ENCODE data around the gene LEMD2.

Gene LEMD2

DNA sequence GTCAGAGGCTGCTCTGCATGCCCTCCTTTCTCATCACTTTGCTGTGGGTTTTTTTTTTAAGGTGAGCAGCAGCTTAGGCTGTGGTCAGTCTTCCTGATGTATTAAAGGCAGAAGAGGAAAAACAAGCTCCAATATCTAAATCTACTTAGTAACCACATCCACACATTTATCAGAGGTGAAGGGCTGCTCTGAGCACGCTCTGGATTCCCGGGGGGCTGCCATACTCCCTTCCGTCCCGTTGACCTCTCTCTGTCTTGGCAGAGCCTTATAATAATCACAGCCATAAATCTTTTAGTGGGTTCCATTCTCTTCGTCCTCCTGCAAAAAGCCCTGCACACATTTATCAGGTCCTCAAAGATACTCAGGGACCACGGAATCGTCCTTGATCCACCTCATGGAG lies 2.7 kb upstream of the LEMD2 start:
- DNase-seq = no peak

GRCh38 chr6:33790910-33791309 lies 2.0 kb upstream of the LEMD2 start:
- no peak for DNase-seq

DNA sequence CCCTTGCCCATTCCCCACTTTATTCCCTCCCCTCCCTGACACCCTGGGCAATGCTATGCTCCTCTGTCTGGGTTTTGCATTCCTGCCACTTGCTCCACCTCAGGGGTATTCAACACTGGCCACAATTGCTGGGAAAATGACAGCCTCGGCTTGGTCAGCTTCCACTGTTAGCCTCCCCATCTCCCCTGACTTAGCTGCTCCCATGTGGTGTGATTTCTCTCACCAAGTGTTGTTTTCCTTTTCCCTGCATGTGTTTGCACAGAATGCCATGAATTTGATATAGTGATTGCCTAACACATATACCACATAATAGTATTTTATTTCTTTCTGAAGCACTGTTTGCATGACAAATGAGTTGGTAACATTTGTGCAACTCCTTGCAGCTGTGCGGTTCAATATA lies 1.4 kb upstream of the LEMD2 start:
- no peak for DNase-seq

GRCh38 chr6:33789550-33789895 lies 593 bp upstream of the LEMD2 start:
- DNase-seq = no peak

DNA sequence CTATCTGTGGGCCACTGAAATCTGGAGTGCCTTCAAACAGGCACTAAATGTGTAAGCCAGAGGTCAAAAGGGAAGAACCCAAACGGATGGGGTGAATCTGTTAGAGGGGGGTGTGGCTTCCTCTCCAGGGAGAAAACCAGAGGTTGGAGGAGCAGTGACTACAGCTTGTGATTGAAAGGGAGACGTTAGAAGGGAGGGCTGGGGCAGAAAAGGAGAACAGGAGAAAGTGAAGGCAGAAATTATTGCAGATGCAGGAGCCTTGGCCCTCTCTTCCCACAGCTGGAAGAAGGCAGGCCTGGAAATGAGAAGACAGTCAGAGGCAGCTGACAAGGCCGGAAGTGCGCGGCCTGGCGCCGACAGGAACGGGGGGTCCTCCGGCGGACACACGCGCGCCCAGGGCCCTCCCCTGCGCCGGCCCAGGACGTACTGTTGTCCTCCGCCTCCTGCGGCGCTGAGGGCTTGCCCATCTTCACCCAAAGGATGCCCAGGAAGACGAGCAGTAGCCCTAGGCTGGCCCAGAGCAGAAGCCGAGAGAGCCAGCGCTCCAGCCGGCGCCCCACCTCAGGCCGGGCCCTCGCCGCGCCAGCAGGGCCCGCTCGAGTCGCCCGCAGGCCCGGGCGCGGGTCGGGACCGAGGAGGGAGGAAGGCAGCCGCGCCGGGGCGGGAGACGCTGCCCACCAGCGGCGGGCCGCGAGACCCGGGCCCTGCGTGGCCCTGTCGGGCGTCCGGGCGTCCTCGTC lies 806 bp downstream of the LEMD2 start:
- peak; percentile 84 for DNase-seq

- DNase-seq = no peak
These were observed 1.5 kb downstream of the LEMD2 start for GRCh38 chr6:33787346-33787953.

DNA sequence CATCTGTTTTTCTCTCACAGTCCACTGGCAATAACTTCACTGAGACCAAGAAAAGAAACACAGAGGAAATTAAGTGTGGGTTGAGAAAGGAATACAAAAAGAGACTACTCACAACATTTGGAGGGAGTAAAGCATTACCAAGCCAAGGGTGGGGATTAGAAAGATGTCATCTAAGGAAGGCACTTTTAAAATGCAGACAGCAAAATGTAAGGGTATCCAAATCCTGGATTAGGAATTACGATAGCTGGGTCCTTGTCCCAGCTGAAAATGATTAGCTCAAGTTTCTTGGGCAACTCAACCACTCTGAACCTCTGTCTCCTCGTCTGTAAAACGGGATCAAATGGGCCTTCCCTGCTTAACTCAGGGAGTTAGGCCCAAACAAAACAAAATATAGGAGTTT lies 2.2 kb downstream of the LEMD2 start:
- DNase-seq = no peak

- no peak for DNase-seq
These were observed 3.2 kb downstream of the LEMD2 start for GRCh38 chr6:33785778-33786177.

DNA sequence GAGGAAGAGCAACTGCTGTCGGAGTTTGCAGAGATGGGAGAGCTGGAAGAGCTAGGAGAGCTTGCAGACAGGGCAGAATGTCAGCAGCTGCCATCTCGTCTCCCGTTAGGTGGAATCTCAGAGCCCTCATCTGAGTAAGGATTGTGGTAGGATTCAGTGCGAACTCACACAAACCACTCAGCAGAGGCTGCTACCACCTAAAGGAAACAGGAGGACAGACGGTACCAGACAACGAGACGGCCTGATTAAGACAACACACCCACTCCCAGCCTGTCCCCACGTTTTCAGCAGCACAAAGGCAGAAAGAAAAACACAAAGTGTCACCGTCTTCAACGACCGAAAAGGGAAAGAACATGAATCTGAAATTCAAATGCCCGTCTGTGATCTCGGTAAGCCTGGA lies 4.1 kb downstream of the LEMD2 start:
- DNase-seq = no peak

DNA sequence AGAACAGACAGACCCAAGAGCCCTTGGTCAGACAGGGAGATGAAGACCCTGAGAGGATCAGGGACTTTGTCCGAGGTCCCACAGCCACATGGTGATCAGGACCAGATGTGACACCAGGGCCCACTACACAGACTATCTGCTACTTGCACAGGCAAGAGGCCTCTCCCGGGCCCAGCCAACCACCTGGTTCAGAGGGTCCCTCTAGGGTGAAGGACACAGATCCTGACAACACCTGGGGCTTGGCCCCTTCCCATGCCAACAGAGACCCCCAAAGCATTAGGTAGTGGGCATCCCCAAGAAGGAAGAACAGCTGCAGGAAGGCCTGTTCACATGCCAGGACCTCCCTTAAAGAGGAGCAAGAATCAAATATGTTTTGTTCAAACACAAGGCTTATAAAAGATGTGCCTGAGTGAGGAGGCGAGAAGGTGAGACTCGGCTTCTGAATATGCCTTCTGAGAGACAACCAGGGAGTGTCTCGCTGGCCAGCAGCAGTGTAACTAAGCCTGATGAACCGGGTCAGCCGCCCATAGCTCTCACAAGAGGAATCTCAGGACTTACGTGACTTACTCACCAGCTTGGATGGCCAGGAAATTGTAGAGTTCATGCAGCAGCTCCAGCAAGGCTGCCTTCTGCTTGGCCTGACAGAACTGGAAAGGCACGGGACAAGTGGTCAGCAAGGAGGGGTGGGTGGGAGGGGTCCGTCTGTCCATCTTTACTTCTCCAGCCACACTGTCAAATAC lies 5.0 kb downstream of the LEMD2 start:
- no peak for DNase-seq

DNA sequence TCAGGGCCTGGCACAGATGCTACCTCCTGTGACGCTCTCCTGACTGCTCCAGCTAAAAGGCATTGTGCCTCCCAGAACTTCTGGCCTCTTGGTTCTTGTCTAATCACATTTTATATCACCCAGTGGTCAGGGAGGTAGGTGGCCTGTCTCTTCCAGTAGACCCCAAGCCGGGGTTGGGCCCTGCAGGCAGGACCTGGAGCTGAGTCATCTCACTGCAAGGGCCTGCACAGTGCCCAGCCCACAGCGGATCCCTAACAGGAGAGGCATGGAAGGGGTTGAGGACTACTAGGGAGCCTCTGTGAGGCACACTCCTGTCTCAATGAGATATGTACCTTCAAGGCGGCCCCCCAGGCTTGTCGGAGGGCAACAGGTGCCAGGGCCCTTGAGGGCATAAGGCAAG lies 6.4 kb downstream of the LEMD2 start:
- DNase-seq = no peak

- no peak for DNase-seq
These were observed 7.6 kb downstream of the LEMD2 start for GRCh38 chr6:33781131-33781975.

DNA sequence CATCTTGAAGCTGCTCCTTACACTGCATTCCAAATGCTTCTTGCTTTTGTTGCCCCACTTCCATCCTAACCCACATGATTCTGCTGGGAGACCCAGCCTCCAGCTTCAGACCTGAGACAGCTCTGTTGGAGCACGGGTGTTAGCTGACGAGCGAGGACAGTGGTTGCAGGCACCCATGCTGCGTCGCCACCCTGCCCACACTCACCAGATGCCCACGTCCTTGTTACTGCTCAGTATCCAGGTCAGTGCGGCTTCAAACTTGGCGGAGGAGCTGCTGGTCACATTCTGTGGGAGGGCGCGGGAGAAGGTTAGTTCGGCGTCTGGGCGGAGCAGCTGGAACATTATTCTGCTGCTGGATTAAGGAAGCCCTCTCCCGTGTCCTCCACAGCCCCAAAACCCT lies 9.0 kb downstream of the LEMD2 start:
- DNase-seq = no peak

DNA sequence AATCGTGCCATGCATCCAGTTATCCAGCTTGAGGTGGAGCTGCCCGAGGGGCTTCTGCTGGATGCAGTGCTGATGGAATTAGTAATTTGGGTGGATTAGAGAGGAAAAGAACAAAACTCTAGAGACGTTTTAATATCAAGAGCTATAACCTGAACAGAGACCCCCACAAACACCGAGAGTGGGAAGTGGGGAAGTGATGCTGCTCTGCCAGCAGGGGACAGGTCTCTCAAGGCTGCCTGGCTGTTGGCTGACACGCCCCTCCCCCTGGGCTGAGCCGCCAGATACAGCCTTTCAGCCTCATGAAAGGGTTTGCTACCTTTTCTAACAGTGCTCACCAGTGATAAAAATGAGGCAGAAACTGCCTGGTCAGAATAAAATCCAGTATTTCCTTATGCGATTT lies 9.6 kb downstream of the LEMD2 start:
- DNase-seq = no peak

- no peak for DNase-seq
These were observed 10.3 kb downstream of the LEMD2 start for GRCh38 chr6:33778444-33779121.

GRCh38 chr6:33777398-33778388 lies 11.2 kb downstream of the LEMD2 start:
- no peak for DNase-seq

DNA sequence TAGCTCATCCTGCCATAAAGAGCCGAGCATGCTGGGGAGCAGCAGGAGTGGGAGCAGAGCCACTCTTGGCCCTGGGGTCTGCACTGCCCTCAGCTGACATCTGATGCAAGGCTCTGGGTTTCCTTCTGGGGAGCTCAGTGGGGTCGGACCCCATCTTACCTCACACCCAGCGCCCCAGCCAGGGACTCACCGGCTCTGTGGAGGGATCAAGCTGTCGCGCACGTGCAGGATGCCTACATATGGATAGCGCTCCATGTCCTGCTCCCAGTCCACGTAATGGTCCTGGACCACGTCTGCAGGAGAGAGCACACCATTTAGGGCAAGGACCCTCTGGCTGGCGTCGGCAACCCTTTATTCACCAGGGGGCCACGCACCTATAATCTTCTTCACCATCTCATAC lies 12.2 kb downstream of the LEMD2 start:
- no peak for DNase-seq

DNA sequence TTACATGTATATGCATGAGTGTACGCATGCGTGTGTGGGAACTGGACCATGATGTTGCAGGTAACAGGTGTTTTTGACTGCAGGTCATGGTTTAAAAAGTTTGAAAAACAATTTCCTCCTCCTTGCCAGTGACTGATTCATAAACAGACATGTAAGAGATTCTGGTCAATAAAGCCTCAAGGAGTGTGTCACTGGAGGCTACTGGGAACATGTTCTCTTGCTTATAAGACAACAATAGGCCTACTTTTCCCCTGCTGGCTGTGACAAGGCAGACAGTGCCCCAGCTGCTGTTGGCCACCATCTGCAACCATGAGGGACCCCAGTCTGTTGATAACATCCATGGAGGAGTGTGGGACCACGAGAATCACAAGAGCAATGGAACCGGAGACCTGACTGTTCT lies 12.7 kb downstream of the LEMD2 start:
- DNase-seq = no peak

DNA sequence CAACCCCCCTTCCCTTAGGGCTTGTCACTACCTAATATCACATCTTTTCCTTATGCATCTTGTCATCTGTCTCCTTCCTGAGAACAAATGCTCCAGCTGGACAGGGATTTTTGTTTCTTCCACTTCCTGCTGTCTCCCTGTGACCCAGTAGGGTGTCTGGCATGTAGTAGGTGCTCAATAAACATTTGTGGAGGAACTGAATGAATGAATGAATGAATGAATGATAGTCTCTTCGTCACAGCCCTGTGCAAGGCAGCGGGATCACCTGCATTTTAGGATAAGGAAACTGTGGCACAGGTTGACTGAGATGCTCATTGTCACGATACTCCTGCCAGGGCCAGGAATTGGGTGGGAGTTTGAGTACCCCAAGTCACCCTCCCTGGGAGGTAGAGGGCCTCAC lies 14.2 kb downstream of the LEMD2 start:
- DNase-seq = no peak

DNA sequence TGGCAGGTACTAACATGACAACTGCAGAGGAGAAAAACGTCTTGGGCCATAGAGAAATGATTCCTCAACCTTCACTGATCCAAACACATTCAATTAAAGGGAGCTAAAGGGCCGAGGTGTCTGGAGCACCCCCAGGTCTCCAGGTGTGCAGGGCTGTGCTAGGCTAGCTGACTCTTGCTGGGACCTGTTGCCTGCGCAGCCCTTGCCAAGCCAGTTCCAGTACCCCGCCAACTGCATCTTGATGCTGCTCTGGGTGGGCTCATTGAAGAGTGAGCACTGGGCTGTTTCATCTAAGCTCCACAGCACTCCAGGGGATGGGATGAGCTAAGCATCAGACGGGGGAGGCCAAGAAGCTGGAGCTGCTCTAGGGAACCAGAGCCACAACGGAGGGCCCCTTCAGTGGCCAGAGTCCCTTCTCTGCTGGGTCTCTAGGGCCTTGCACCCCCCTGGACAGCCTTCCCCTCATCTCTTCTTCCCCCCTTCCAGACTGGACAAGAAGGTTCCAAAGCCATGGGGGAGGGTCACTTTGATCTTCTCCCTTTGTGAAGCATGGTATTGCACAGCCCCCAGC lies 15.9 kb downstream of the LEMD2 start:
- no peak for DNase-seq

All from activated CD8-positive, alpha-beta memory T cell treated with anti-CD3 and anti-CD28 coated beads for 24 hours (primary cell).